GM23338 (cell line): ENCODE results near the gene STEAP3.

Experiments used
- POLR2AphosphoS5 ChIP-seq: IDR thresholded peaks from 2 replicates; pipeline ENCODE4 v1.6.1; 2016; ENCODE audit warnings: antibody characterized with exemption, low read depth
- ZNF114 ChIP-seq: fragments of 250-450 bp; sonication (Bioruptor Pico); IDR thresholded peaks from 2 replicates; pipeline ENCODE4 v1.5.0; 2020; ENCODE audit warnings: mild to moderate bottlenecking, moderate library complexity
- TF ChIP-seq, protein P1 (sequence below), 2 experiments: fragments of 200-600 bp in 1 of 2; sonication (generic) in 1 of 2; conservative IDR thresholded peaks; 2 replicates each; pipeline versions ENCODE4 v1.5.1 to v1.6.1; 2016 to 2017; ENCODE audit warnings: antibody characterized with exemption in 2 of 2, low read depth in 2 of 2, mild to moderate bottlenecking in 2 of 2, moderate library complexity in 1 of 2

DNA sequence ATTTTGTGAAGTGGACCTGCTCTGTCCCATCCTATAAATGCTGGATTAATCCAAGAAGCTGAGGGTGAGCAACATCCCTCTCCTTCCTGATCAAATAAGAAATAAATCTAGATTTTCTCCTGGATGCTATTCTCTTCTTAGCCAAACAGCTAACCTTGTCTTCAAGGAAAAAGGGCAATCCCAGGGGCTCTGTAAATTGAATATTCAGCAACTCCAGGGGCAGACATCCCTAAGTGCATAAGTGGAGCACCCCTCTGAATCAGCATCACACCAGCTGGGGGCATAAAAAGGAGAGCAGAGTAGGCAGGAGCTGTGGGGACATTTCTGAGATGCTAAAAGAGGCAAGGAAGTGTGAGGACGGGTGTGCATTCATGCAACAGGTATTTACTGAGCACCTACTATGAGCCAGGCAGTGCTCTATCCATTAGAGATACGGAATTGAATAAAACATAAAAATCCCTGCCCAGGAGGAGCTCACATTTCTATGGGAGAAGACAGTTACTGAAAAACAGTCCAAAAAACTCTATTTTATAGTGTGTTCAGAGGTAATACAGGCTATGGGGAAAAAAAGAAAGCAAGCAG is 2.8 kb upstream of the STEAP3 start:
- no peak for TF ChIP-seq ZNF114 (CRISPR knock-in tag)
- TF ChIP-seq POLR2AphosphoS5, result no peak
- TF ChIP-seq, protein P1, sequence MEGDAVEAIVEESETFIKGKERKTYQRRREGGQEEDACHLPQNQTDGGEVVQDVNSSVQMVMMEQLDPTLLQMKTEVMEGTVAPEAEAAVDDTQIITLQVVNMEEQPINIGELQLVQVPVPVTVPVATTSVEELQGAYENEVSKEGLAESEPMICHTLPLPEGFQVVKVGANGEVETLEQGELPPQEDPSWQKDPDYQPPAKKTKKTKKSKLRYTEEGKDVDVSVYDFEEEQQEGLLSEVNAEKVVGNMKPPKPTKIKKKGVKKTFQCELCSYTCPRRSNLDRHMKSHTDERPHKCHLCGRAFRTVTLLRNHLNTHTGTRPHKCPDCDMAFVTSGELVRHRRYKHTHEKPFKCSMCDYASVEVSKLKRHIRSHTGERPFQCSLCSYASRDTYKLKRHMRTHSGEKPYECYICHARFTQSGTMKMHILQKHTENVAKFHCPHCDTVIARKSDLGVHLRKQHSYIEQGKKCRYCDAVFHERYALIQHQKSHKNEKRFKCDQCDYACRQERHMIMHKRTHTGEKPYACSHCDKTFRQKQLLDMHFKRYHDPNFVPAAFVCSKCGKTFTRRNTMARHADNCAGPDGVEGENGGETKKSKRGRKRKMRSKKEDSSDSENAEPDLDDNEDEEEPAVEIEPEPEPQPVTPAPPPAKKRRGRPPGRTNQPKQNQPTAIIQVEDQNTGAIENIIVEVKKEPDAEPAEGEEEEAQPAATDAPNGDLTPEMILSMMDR (conservative IDR thresholded peaks at IDR 0.05; ENCODE audit: low read depth in 2 of 2), result no peak
